Measurements from ENCODE around the gene WSB1. TPM values are rescaled to one million over a fixed set of nuclear protein-coding genes. Genes with fewer than 3 reads are reported as not detected.
A peak's percentile ranks its signal among the peaks of the same experiment; 100 is the strongest.
"Not testable (repeated sequence)": the region's sequence is repeated elsewhere in the genome, so short reads cannot be mapped to it uniquely, and the experiment has no call there.

The WSB1 gene
- total RNA-seq, 1 donor from 2014 or later = 189 TPM

DNA sequence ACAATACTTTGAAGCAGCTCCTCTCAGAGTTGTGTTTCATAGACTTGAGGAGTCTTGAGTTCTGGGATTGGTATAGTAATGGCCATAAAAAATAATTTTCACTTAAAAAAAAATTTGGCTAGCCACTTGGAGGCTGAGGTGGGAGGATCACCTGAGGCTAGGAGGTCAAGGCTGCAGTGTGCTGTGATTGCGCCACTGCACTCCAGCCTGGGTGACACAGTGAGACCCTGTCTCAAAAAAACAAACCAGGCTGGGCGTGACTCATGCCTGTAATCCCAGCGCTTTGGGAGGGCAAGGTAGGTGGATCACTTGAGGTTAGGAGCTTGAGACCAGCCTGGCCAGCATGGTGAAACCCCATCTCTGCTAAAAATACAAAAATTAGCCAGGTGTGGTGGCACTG, 14.8 kb upstream of the WSB1 start:
- DNase-seq (ENCODE audit: low read depth) = not testable (repeated sequence)

- DNase-seq (ENCODE audit: low read depth) = no peak
Observed at GRCh38 chr17:27280527-27280926, 13.4 kb upstream of the WSB1 start.

DNA sequence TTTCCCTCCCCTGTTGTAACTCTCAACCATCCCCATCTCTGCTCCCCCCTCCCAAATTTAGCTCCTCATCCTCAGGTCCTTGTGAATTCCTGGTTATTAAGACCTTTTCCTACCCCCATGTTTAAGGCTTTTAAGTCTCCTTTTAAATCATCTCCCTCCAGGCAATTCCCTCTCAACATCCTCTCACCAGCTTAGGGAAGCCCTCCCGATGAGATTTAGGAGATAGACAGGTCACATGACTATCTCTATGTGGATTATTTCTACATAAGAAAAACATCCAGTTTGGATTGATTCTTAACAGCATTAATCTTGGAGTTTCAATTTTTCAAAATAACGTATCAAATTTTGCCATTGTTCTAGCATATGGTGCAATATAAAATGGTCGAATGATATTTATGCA, 12.5 kb upstream of the WSB1 start:
- DNase-seq (ENCODE audit: low read depth) = no peak

GRCh38 chr17:27282054-27282551, 11.8 kb upstream of the WSB1 start:
- peak; percentile 68 for DNase-seq (ENCODE audit: low read depth)

DNA sequence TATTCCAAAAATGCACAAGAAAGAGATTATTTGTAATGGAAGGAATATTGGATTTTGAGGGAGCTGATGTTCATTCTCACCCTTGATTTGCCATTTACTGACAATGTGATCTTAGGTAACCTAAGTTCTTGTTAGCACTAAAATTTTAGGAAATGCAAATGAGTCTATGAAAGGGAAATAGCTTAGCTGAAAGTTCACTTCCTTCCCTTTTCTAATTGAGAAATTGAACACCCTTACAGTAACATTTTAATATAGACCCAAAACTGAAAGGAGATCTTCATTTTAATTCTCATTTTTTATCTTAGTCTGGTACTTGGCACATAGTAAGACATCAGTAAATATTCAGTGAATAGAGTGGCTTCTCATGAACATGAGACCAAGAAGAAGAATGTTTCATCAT, 10.9 kb upstream of the WSB1 start:
- DNase-seq (ENCODE audit: low read depth) = no peak

GRCh38 chr17:27283751-27284150, 10.2 kb upstream of the WSB1 start:
- DNase-seq (ENCODE audit: low read depth) = no peak

GRCh38 chr17:27284811-27285415, 9.0 kb upstream of the WSB1 start:
- no peak for DNase-seq (ENCODE audit: low read depth)

DNA sequence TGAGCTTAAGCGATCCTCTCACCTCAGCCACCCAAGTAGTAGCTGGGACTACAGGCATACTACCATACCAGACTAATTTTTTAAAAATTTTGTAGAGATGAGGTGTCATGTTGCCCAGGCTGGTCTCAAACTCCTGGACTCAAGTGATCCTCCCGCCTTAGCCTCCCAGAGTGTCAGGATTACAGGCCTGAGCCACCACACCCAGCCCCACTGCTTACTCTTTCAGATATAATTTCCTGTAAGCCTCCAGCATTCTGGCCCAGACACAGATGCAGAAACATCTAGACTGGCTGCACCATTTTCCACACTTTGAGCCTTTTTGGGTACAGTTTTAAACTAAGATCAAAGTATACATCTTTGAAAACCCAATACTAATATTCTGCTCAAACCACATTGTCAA, 8.4 kb upstream of the WSB1 start:
- no peak for DNase-seq (ENCODE audit: low read depth)

DNA sequence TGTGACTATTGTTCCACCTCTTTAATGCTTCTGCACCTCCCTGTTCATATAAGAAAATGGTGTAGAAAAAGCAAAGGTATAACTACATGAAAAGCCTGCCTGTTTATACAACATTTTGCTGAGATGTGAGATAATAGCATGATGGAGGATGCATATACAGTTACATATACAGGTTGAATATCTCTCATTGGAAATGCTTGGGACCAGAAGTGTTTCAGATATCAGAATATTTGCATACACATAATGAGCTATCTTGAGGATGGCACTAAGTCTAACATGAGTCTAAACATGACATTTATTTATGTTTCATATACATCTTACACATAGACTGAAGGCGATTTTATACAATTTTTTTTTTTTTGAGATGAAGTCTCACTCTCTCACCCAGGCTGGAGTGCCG, 5.7 kb upstream of the WSB1 start:
- no peak for DNase-seq (ENCODE audit: low read depth)

- no peak for DNase-seq (ENCODE audit: low read depth)
Observed at GRCh38 chr17:27289856-27290255, 4.1 kb upstream of the WSB1 start.

DNA sequence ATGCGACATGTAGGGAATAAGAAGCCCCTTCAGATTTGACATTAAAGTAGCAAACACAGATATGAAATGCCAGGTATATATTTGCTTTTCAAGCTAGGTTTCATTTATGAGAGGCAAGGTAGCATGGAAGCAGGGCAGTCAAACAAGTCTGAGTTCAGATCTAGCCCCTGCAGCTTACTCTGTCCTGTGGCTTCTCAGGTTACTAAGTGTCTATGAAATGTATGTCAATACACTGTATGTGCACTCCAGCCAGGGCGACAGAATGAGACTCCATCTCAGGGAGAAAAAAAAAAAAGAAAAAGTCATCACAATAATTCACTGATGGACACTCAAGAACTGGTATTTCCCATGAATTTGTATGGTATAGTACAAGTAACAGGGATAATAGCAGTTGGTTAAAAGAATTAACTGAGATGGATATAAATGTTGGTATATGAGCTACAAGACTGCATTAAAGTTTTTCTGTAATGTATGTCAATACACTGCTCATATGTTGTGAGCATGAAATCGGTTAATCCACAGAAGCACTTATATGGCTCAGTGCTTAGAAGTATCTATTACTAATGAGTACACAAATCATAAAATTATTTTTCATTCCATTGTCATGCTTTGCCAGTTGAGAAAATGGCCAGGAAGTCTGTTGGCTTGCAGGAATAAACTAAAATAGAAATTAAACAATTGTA, 2.9 kb upstream of the WSB1 start:
- no peak for DNase-seq (ENCODE audit: low read depth)

DNA sequence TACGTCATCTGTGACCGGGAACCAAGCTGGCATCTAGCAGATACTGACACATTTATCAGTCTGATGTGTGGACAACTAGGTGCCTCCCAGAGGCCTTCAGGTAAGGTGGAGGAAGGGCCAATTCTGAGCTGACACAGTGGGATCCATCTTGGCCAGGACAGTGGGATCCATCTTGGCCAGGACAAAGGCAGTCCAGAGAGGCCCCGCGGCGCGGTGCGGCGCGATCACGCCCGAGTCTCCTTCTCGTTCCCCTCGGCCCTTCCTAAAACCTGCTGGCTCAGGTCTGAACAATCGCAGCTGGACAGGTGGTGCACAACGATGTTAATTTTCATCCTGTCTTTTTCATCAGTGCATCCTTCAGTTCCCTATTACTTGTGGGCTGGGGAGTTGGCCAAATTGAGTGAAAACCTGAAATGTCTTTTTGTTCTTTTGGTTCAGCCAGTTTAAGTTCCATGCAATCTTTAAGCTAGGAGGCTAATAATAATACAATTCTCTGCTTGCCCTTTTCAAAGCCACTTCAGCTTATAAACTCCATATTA, 486 bp upstream of the WSB1 start:
- no peak for DNase-seq (ENCODE audit: low read depth)

GRCh38 chr17:27294689-27295630, 1.0 kb downstream of the WSB1 start:
- DNase-seq (ENCODE audit: low read depth) = peak; percentile 85

DNA sequence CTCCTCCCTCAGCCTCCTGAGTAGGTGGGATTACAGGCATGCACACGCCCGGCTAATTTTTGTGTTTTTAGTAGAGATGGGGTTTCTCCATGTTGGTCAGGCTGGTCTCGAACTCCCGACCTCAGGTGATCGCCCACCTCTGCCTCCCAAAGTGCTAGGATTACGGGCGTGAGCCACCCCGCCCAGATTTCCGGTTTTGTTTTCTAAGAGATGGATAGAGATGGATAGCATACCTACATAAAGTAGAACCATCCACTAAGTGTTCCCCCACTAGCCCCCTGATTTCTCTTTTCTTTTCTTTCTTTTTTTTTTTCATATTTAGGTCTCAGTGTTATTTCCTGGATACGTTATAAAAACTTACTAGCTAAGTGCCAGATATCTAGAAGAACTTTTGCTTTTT, 2.0 kb downstream of the WSB1 start:
- DNase-seq (ENCODE audit: low read depth) = peak; percentile 4

- peak; percentile 67 for DNase-seq (ENCODE audit: low read depth)
Observed at GRCh38 chr17:27296428-27296979, 2.6 kb downstream of the WSB1 start.

DNA sequence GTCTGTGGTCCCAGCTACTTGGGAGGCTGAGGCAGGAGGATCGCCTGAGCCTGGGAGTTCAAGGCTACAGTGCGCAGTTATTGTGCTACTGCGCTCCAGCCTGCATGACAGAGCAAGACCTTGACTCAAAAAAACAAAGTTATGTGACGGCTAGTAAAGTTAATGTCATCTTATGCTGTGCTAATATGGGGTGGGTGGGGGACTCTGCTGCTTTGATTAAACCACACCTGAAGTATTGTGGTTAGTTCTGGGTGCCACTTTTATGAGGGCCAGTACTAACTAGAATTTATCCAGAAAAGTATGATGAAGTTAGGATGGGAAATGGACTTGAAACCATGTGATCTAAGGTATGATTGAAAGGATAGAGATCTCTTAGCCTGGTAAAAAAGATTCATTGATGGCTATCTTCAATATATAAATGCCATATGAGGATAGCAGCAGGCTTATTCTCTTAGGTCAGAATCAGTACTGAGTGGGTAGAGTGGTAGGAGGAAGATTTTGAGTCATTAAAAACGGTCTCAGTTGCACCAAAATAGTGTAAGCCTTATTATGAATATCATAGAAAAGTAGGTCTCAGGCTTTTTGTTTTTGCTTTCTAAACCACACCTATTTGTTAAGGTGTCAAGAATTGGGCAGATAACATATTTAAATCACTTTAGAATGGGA, 5.6 kb downstream of the WSB1 start:
- DNase-seq (ENCODE audit: low read depth) = no peak

DNA sequence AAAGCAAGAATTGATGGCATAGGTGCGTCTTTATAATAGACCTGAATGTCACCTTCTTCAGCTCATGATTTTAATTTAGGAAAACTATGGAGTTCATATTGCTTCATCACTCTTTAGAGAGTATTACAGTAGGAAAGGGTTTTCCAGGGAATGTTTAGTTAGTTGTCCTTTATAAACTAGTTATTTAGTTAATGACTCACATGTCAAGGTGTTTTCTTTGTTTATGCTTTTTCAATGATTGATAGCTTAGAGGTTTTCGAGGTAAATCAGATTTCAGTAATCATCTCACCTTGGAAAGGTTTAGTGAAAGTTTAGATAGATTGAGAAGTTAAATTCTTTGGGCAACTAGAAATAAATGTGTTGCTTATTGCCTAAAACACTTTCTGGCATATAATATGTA, 9.8 kb downstream of the WSB1 start:
- peak; percentile 33 for DNase-seq (ENCODE audit: low read depth)

GRCh38 chr17:27306276-27306835, 12.4 kb downstream of the WSB1 start:
- DNase-seq (ENCODE audit: low read depth) = no peak

DNA sequence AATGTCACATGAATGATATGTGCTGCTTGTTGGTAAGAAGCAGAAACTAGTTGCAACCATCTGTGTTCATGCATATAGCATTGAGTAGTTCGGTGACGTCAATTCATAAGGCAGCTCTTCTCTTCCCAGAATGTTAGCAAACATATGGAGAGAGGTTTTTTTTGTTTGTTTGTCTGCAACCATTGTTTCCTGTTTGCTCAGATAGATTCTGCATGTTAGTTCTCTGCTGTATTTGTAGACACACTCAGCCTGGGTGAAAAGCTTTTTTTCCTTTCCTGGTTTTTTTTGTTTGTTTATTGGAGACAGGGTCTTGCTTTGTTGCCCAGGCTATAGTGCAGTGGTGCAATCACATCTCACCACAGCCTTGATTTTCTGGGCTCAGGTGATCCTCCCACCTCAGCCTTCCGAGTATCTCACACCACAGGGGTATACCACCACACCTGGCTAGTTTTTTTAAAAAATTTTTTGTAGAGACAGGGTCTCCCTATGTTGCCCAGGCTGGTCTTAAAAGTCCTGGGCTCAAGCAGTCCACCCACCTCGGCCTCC, 16.7 kb downstream of the WSB1 start:
- DNase-seq (ENCODE audit: low read depth) = no peak

DNA sequence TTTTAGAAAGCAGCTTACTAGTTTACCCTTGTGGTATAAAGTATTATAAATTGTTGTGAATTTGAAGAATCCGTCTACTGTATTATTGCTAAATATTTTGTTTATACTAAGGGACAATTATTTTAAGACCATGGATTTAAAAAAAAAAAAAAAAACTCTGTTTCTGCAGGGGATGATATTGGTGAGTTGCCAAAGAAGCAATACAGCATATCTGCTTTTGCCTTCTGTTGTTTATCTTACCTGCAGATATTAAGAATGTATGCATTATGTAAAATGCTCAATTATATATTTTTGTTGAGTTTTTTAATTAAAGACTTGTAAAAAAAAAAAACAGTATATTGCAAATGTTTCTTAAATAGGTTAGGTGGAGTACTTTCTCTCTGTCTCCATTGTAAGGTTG, 19.4 kb downstream of the WSB1 start:
- DNase-seq (ENCODE audit: low read depth) = no peak

DNA sequence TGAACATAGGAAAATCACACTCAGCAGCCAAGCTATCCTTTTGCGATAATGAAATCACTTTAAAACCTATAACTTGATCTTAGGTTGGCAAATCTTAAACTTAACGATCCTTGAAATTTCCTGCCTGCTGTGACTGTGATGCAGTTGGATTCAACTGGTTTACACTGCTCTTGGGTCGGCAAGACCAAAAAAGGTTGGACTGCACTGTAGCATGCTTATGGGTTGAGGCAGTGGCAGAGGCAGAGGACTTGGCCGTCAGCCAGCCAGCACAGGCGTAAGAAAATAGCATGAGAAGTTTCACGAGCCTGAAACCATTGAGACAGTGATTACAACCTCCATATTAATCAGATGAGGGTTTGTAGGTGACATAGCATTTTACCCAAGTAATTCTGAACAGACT, 21.4 kb downstream of the WSB1 start:
- DNase-seq (ENCODE audit: low read depth) = peak; percentile 99

All from renal cortical epithelial cell (primary cell).